Activated CD8-positive, alpha-beta memory T cell treated with anti-CD3 and anti-CD28 coated beads for 24 hours (primary cell): ENCODE measurements around the gene KCNF1.

Experiments used
- DNase-seq: peaks from one replicate; pipeline ENCODE4 v3.0.0-alpha.2; 2020

KCNF1 gene

GRCh38 chr2:10880586-10881321, 31.0 kb upstream of the KCNF1 start:
- DNase-seq: no peak

- no peak for DNase-seq
These were observed 29.2 kb upstream of the KCNF1 start for GRCh38 chr2:10882568-10882967.

- DNase-seq: no peak
These were observed 28.7 kb upstream of the KCNF1 start for GRCh38 chr2:10883066-10883465.

GRCh38 chr2:10883801-10884478, 27.8 kb upstream of the KCNF1 start:
- DNase-seq: no peak

GRCh38 chr2:10884574-10884975, 27.2 kb upstream of the KCNF1 start:
- DNase-seq: no peak

- DNase-seq: no peak
These were observed 26.5 kb upstream of the KCNF1 start for GRCh38 chr2:10885094-10885860.

GRCh38 chr2:10887476-10887875, 24.3 kb upstream of the KCNF1 start:
- no peak for DNase-seq

GRCh38 chr2:10889651-10890215, 22.0 kb upstream of the KCNF1 start:
- DNase-seq: no peak

GRCh38 chr2:10890706-10891270, 20.9 kb upstream of the KCNF1 start:
- no peak for DNase-seq

GRCh38 chr2:10891390-10891789, 20.3 kb upstream of the KCNF1 start:
- DNase-seq: no peak

GRCh38 chr2:10891848-10892247, 19.9 kb upstream of the KCNF1 start:
- no peak for DNase-seq

- no peak for DNase-seq
These were observed 19.4 kb upstream of the KCNF1 start for GRCh38 chr2:10892316-10892715.

- no peak for DNase-seq
These were observed 18.9 kb upstream of the KCNF1 start for GRCh38 chr2:10892796-10893350.

- no peak for DNase-seq
These were observed 17.3 kb upstream of the KCNF1 start for GRCh38 chr2:10894264-10894935.

GRCh38 chr2:10895231-10895630, 16.5 kb upstream of the KCNF1 start:
- no peak for DNase-seq

GRCh38 chr2:10897956-10898355, 13.8 kb upstream of the KCNF1 start:
- no peak for DNase-seq

GRCh38 chr2:10900216-10901109, 11.3 kb upstream of the KCNF1 start:
- no peak for DNase-seq

- no peak for DNase-seq
These were observed 10.4 kb upstream of the KCNF1 start for GRCh38 chr2:10901160-10901939.

- DNase-seq: no peak
These were observed 7.9 kb upstream of the KCNF1 start for GRCh38 chr2:10903861-10904210.

- no peak for DNase-seq
These were observed 7.3 kb upstream of the KCNF1 start for GRCh38 chr2:10904455-10904854.
